Liver (tissue), 9 donors: ENCODE measurements around the gene DOK3. TPM values are rescaled to one million over a fixed set of nuclear protein-coding genes. Genes with fewer than 3 reads are reported as not detected.

Experiments used
- DNase-seq: peaks from one replicate; pipeline ENCODE4 v3.0.0-alpha.2; 2017; ENCODE audit warnings: low spot score
- H3K27ac ChIP-seq, 2 donors: one replicate each; pipeline ENCODE4 v1.7.0; 2013; ENCODE audit warnings: inconsistent platforms in 2 of 2, low read length in 2 of 2, control low read depth in 1 of 2, low read depth in 1 of 2, mild to moderate bottlenecking in 1 of 2
- H3K27me3 ChIP-seq, 4 donors: one replicate each; pipeline versions ENCODE4 v1.6.1 to v1.7.0; 2013; ENCODE audit warnings: low read length in 3 of 4, inconsistent platforms in 1 of 4, mild to moderate bottlenecking in 1 of 4, moderate library complexity in 1 of 4; ENCODE audit not compliant: control insufficient read depth in 4 of 4, insufficient read depth in 4 of 4
- H3K36me3 ChIP-seq, 4 donors: one replicate each; pipeline versions ENCODE4 v1.6.1 to v1.7.0; 2013; ENCODE audit warnings: low read length in 3 of 4, mild to moderate bottlenecking in 3 of 4, low read depth in 1 of 4, moderate library complexity in 1 of 4; ENCODE audit not compliant: control insufficient read depth in 4 of 4, insufficient read depth in 3 of 4
- H3K4me1 ChIP-seq, 4 donors: one replicate each; pipeline versions ENCODE4 v1.6.1 to v1.7.0; 2013; ENCODE audit warnings: low read length in 3 of 4, mild to moderate bottlenecking in 3 of 4, moderate library complexity in 1 of 4; ENCODE audit not compliant: control insufficient read depth in 4 of 4, insufficient read depth in 4 of 4
- H3K4me3 ChIP-seq, 3 donors: one replicate each; pipeline versions ENCODE4 v1.6.1 to v1.7.0; 2013; ENCODE audit warnings: low read length in 3 of 3, control low read depth in 1 of 3, low read depth in 1 of 3, mild to moderate bottlenecking in 1 of 3
- H3K9ac ChIP-seq, 2 donors: one replicate each; pipeline ENCODE4 v1.7.0; 2013; ENCODE audit warnings: low read length in 2 of 2, mild to moderate bottlenecking in 2 of 2, moderate library complexity in 2 of 2, control low read depth in 1 of 2, low read depth in 1 of 2
- H3K9me3 ChIP-seq, 4 donors: one replicate each; pipeline versions ENCODE4 v1.6.1 to v1.7.0; 2013; ENCODE audit warnings: low read length in 3 of 4; ENCODE audit not compliant: control insufficient read depth in 4 of 4
- EGR1 ChIP-seq, 2 donors: IDR thresholded peaks; 2 replicates each; pipeline ENCODE4 v1.6.1; 2016 to 2018; ENCODE audit warnings: antibody characterized with exemption in 2 of 2, low read depth in 2 of 2
- FOXA1 ChIP-seq: IDR thresholded peaks from 2 replicates; pipeline ENCODE4 v1.6.1; 2016; ENCODE audit warnings: antibody characterized with exemption
- GABPA ChIP-seq, 2 donors: IDR thresholded peaks in 1 of 2; conservative IDR thresholded peaks in 1 of 2; 2 replicates each; pipeline ENCODE4 v1.6.1; 2016; ENCODE audit warnings: antibody characterized with exemption in 2 of 2, mild to moderate bottlenecking in 1 of 2, moderate library complexity in 1 of 2
- HNF4A ChIP-seq, 2 donors: conservative IDR thresholded peaks; 2 replicates each; pipeline ENCODE4 v1.6.1; 2016; ENCODE audit warnings: antibody characterized with exemption in 2 of 2, mild to moderate bottlenecking in 2 of 2
- HNF4G ChIP-seq: IDR thresholded peaks from 2 replicates; pipeline ENCODE4 v1.6.1; 2016; ENCODE audit warnings: antibody characterized with exemption
- JUND ChIP-seq, 2 donors: IDR thresholded peaks; 2 replicates each; pipeline ENCODE4 v1.6.1; 2016; ENCODE audit warnings: antibody characterized with exemption in 2 of 2
- NR2F2 ChIP-seq: IDR thresholded peaks from 2 replicates; pipeline ENCODE4 v1.6.1; 2016; ENCODE audit warnings: antibody characterized with exemption
- RXRA ChIP-seq, 2 donors: IDR thresholded peaks; 2 replicates each; pipeline ENCODE4 v1.6.1; 2017 to 2018; ENCODE audit warnings: antibody characterized with exemption in 2 of 2, mild to moderate bottlenecking in 1 of 2
- SP1 ChIP-seq: IDR thresholded peaks from 2 replicates; pipeline ENCODE4 v1.6.1; 2018; ENCODE audit warnings: antibody characterized with exemption, mild to moderate bottlenecking
- TAF1 ChIP-seq: conservative IDR thresholded peaks from 2 replicates; pipeline ENCODE4 v1.6.1; 2016; ENCODE audit warnings: antibody characterized with exemption, mild to moderate bottlenecking
- YY1 ChIP-seq: IDR thresholded peaks from 2 replicates; pipeline ENCODE4 v1.6.1; 2016; ENCODE audit warnings: antibody characterized with exemption, mild to moderate bottlenecking
- WGBS: extraction: QIAGEN DNeasy Blood & Tissue Kit; methylation state at CpG from one replicate; pipeline ENCODE4 v1.1.7; 2013; 5-methylcytosine and 5-hydroxymethylcytosine counted together
- polyA plus RNA-seq, 2 donors: library from polyadenylated mRNA; stranded (reverse) in 1 of 2; unstranded in 1 of 2; fragments of 200-250 nt in 1 of 2; fragments of >200 nt in 1 of 2; fragmentation: Nextera tagmentation in 1 of 2; extraction: Ambion mirVana in 1 of 2; gene quantifications; one replicate each; pipeline versions ENCODE4 v1.2.1 to v1.2.3, GENCODE V29; 2013 to 2015
- total RNA-seq, 2 donors: library from RNA; depleted of rRNA; stranded (reverse); fragments of >200 nt; gene quantifications; one replicate each; pipeline ENCODE4 v1.2.3, GENCODE V29; 2014
- TF ChIP-seq, protein P1 (sequence below): IDR thresholded peaks from 2 replicates; pipeline ENCODE4 v1.6.1; 2016; ENCODE audit warnings: antibody characterized with exemption, mild to moderate bottlenecking
- TF ChIP-seq, protein P2 (sequence below): IDR thresholded peaks from 2 replicates; pipeline ENCODE4 v1.6.1; 2016; ENCODE audit warnings: antibody characterized with exemption
- TF ChIP-seq, protein P3 (sequence below): IDR thresholded peaks from 2 replicates; pipeline ENCODE4 v1.6.1; 2016; ENCODE audit warnings: antibody characterized with exemption
- TF ChIP-seq, protein P4 (sequence below): fragments of 150-350 bp; IDR thresholded peaks from 2 replicates; pipeline ENCODE4 v1.5.1; 2017; ENCODE audit warnings: improper control_type of control experiment, low read depth, low read length; ENCODE audit not compliant: missing input control
- TF ChIP-seq, protein P5 (sequence below): IDR thresholded peaks from 2 replicates; pipeline ENCODE4 v1.6.1; 2016; ENCODE audit warnings: antibody characterized with exemption
- donor health status: healthy.
- donor health status: healthy.
- donor health status: healthy.
- donor health status: healthy.
- donor health status: healthy.

The DOK3 gene
- total and polyA plus RNA-seq, 4 donors = 1.7 to 19.2 (median 6.6) TPM

DNA sequence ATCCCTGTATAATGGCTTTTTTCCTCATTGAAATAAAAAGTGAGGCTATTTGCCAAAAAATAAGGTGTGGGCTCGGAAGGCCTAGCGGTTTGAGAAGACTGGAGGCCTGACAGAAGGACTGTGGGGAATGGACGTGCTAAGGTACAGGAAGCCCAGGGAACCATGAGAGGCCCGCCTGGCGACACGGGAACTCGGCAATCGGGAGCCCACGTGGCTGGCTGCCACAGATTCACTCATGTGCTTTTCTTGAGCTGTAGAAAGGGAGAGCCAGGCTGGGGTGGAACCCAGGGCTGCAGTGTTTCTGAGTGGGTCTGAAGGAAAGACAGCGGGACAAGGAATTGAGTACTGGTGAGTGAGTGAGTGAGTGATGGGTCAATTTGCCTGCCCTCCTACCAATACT is 19.0 kb upstream of the DOK3 start:
- H3K27me3 ChIP-seq = no peaks in the 10 kb centered on the region
- 98% methylated on average over 10 of the region's 10 CpGs for WGBS

DNA sequence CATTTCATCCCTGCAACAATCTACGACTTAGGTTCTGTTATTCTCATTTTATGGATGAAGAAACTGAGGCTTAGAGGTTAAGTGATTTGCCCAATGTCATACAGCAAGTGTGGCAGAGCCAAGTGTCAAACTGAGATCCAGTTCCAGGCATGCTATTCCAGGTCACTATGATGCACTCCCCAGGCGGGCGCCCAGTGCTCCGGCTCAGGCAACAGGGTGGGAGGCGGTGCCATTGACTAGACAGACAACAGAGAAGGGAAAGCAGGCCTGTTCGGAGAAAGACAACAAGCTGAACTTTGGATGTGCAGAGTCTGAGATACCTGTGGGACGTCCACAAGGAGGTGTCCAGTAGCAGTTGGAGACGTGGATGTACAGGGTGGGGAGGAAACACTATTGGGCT is 18.0 kb upstream of the DOK3 start:
- H3K27ac ChIP-seq = no peak overlapping the region
- H3K4me1 ChIP-seq = no peaks in the 10 kb centered on the region
- peaks cover 17 to 85% (median 39%) of the 10 kb centered on the region in 4 donors for H3K36me3 ChIP-seq
- no peak overlapping the region for H3K4me3 ChIP-seq
- WGBS = 95% methylated on average over 8 of the region's 8 CpGs
- H3K9me3 ChIP-seq = no peaks in the 10 kb centered on the region
- H3K27me3 ChIP-seq = no peaks in the 10 kb centered on the region
- TF ChIP-seq, protein P1, sequence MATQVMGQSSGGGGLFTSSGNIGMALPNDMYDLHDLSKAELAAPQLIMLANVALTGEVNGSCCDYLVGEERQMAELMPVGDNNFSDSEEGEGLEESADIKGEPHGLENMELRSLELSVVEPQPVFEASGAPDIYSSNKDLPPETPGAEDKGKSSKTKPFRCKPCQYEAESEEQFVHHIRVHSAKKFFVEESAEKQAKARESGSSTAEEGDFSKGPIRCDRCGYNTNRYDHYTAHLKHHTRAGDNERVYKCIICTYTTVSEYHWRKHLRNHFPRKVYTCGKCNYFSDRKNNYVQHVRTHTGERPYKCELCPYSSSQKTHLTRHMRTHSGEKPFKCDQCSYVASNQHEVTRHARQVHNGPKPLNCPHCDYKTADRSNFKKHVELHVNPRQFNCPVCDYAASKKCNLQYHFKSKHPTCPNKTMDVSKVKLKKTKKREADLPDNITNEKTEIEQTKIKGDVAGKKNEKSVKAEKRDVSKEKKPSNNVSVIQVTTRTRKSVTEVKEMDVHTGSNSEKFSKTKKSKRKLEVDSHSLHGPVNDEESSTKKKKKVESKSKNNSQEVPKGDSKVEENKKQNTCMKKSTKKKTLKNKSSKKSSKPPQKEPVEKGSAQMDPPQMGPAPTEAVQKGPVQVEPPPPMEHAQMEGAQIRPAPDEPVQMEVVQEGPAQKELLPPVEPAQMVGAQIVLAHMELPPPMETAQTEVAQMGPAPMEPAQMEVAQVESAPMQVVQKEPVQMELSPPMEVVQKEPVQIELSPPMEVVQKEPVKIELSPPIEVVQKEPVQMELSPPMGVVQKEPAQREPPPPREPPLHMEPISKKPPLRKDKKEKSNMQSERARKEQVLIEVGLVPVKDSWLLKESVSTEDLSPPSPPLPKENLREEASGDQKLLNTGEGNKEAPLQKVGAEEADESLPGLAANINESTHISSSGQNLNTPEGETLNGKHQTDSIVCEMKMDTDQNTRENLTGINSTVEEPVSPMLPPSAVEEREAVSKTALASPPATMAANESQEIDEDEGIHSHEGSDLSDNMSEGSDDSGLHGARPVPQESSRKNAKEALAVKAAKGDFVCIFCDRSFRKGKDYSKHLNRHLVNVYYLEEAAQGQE = no peak
- TF ChIP-seq JUND (IDR thresholded peaks at IDR 0.05) = no peak
- TF ChIP-seq, protein P2, sequence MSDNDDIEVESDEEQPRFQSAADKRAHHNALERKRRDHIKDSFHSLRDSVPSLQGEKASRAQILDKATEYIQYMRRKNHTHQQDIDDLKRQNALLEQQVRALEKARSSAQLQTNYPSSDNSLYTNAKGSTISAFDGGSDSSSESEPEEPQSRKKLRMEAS = no peak
- no peak for TF ChIP-seq NR2F2
- TF ChIP-seq, protein P3, sequence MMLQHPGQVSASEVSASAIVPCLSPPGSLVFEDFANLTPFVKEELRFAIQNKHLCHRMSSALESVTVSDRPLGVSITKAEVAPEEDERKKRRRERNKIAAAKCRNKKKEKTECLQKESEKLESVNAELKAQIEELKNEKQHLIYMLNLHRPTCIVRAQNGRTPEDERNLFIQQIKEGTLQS = no peak
- TF ChIP-seq TAF1 = no peak
- TF ChIP-seq, protein P4, sequence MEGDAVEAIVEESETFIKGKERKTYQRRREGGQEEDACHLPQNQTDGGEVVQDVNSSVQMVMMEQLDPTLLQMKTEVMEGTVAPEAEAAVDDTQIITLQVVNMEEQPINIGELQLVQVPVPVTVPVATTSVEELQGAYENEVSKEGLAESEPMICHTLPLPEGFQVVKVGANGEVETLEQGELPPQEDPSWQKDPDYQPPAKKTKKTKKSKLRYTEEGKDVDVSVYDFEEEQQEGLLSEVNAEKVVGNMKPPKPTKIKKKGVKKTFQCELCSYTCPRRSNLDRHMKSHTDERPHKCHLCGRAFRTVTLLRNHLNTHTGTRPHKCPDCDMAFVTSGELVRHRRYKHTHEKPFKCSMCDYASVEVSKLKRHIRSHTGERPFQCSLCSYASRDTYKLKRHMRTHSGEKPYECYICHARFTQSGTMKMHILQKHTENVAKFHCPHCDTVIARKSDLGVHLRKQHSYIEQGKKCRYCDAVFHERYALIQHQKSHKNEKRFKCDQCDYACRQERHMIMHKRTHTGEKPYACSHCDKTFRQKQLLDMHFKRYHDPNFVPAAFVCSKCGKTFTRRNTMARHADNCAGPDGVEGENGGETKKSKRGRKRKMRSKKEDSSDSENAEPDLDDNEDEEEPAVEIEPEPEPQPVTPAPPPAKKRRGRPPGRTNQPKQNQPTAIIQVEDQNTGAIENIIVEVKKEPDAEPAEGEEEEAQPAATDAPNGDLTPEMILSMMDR = no peak
- TF ChIP-seq RXRA (IDR thresholded peaks at IDR 0.05) = no peak
- TF ChIP-seq YY1 = no peak
- TF ChIP-seq FOXA1 = no peak
- no peak for TF ChIP-seq EGR1 (IDR thresholded peaks at IDR 0.05; ENCODE audit: low read depth in 2 of 2)
- no peak for DNase-seq
- H3K9ac ChIP-seq = no peak overlapping the region

More for the DNA sequence above, 19.0 kb upstream of the DOK3 start:
- Histone ChIP-seq H3K36me3 (peaks cover 16 to 85% (median 39%) of the 10 kb centered on the region in 4 donors), H3K9me3 (no peaks in the 10 kb centered on the region), H3K9ac (no peak overlapping the region), H3K4me1 (peaks cover 0 to under 1% (median 0%) of the 10 kb centered on the region in 4 donors), H3K27ac (no peak overlapping the region), H3K4me3 (no peak overlapping the region)
- DNase-seq = no peak
- TF ChIP-seq YY1 (no peak), HNF4A (conservative IDR thresholded peaks at IDR 0.05) (no peak), TAF1 (no peak), NR2F2 (no peak), SP1 (no peak), GABPA (IDR thresholded peaks at IDR 0.05 in 1 of 2, conservative IDR thresholded peaks at IDR 0.05 in 1 of 2) (no peak), HNF4G (no peak), FOXA1 (no peak), JUND (IDR thresholded peaks at IDR 0.05) (no peak), EGR1 (IDR thresholded peaks at IDR 0.05; ENCODE audit: low read depth in 2 of 2) (no peak)
- TF ChIP-seq, protein P3 = no peak
- TF ChIP-seq, protein P5, sequence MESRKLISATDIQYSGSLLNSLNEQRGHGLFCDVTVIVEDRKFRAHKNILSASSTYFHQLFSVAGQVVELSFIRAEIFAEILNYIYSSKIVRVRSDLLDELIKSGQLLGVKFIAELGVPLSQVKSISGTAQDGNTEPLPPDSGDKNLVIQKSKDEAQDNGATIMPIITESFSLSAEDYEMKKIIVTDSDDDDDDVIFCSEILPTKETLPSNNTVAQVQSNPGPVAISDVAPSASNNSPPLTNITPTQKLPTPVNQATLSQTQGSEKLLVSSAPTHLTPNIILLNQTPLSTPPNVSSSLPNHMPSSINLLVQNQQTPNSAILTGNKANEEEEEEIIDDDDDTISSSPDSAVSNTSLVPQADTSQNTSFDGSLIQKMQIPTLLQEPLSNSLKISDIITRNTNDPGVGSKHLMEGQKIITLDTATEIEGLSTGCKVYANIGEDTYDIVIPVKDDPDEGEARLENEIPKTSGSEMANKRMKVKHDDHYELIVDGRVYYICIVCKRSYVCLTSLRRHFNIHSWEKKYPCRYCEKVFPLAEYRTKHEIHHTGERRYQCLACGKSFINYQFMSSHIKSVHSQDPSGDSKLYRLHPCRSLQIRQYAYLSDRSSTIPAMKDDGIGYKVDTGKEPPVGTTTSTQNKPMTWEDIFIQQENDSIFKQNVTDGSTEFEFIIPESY = no peak
